Trophoblast cell (in vitro differentiated cells and primary cell): ENCODE measurements around the gene FAM43A.

ENCODE experiments used
- DNase-seq, 2 donors: peaks; one replicate each; pipeline ENCODE4 v3.0.0-alpha.2; 2016
- H2AFZ ChIP-seq: 2 replicates; pipeline ENCODE4 v1.6.1; 2013; ENCODE audit warnings: low read length, moderate library complexity, mild to moderate bottlenecking; ENCODE audit not compliant: insufficient read depth, poor library complexity
- H2AK5ac ChIP-seq: 2 replicates; pipeline ENCODE4 v1.6.1; 2013; ENCODE audit warnings: mild to moderate bottlenecking, low read length
- H2BK120ac ChIP-seq: 2 replicates; pipeline ENCODE4 v1.6.1; 2013; ENCODE audit warnings: low read length, mild to moderate bottlenecking, moderate library complexity; ENCODE audit not compliant: insufficient read depth, poor library complexity
- H2BK12ac ChIP-seq: 2 replicates; pipeline ENCODE4 v1.6.1; 2013; ENCODE audit warnings: mild to moderate bottlenecking, low read length, moderate library complexity
- H2BK5ac ChIP-seq: 2 replicates; pipeline ENCODE4 v1.6.1; 2013; ENCODE audit warnings: low read length, low read depth, moderate library complexity, mild to moderate bottlenecking; ENCODE audit not compliant: poor library complexity
- H3K14ac ChIP-seq: 2 replicates; pipeline ENCODE4 v1.6.1; 2013; ENCODE audit warnings: mild to moderate bottlenecking, low read length
- H3K18ac ChIP-seq: 2 replicates; pipeline ENCODE4 v1.6.1; 2013; ENCODE audit warnings: mild to moderate bottlenecking, low read length
- H3K23ac ChIP-seq: 2 replicates; pipeline ENCODE4 v1.6.1; 2013; ENCODE audit warnings: low read length
- H3K27ac ChIP-seq: 2 replicates; pipeline ENCODE4 v1.5.1; 2013; ENCODE audit warnings: low read depth, mild to moderate bottlenecking, inconsistent platforms, low read length, moderate library complexity
- H3K27me3 ChIP-seq: 2 replicates; pipeline ENCODE4 v1.6.1; 2013; ENCODE audit warnings: inconsistent platforms, mild to moderate bottlenecking, low read length, moderate library complexity; ENCODE audit not compliant: insufficient read depth
- H3K36me3 ChIP-seq, 2 experiments: 1 replicate in 1 of 2; 2 replicates in 1 of 2; pipeline ENCODE4 v1.6.1; 2013; ENCODE audit warnings: low read length in 2 of 2, mild to moderate bottlenecking in 2 of 2, moderate library complexity in 1 of 2; ENCODE audit not compliant: insufficient read depth in 2 of 2, control insufficient read depth in 1 of 2
- H3K4ac ChIP-seq: 2 replicates; pipeline ENCODE4 v1.6.1; 2013; ENCODE audit warnings: low read depth, mild to moderate bottlenecking, low read length, moderate library complexity
- H3K4me1 ChIP-seq, 2 experiments: 1 replicate in 1 of 2; 2 replicates in 1 of 2; pipeline ENCODE4 v1.6.1; 2013; ENCODE audit warnings: low read length in 2 of 2, mild to moderate bottlenecking in 2 of 2, moderate library complexity in 1 of 2; ENCODE audit not compliant: insufficient read depth in 2 of 2, control insufficient read depth in 1 of 2
- H3K4me2 ChIP-seq: 2 replicates; pipeline ENCODE4 v1.6.1; 2013; ENCODE audit warnings: inconsistent platforms, mild to moderate bottlenecking, low read length, moderate library complexity
- H3K4me3 ChIP-seq: 2 replicates; pipeline ENCODE4 v1.5.1; 2013; ENCODE audit warnings: mild to moderate bottlenecking, low read depth, low read length, inconsistent platforms
- H3K79me1 ChIP-seq: one replicate; pipeline ENCODE4 v1.6.1; 2013; ENCODE audit warnings: low read length
- H3K79me2 ChIP-seq: 2 replicates; pipeline ENCODE4 v1.6.1; 2013; ENCODE audit warnings: low read length, mild to moderate bottlenecking; ENCODE audit not compliant: control insufficient read depth, insufficient read depth, poor library complexity
- H3K9ac ChIP-seq: 2 replicates; pipeline ENCODE4 v1.6.1; 2013; ENCODE audit warnings: mild to moderate bottlenecking, low read length
- H3K9me3 ChIP-seq: 2 replicates; pipeline ENCODE4 v1.6.1; 2013; ENCODE audit warnings: low read depth, mild to moderate bottlenecking, control low read depth, inconsistent platforms, low read length; ENCODE audit not compliant: insufficient read depth
- H4K12ac ChIP-seq: 2 replicates; pipeline ENCODE4 v1.6.1; 2013; ENCODE audit warnings: low read depth, mild to moderate bottlenecking, low read length, moderate library complexity
- H4K8ac ChIP-seq: 2 replicates; pipeline ENCODE4 v1.6.1; 2013; ENCODE audit warnings: low read depth, mild to moderate bottlenecking, low read length, moderate library complexity
- H4K91ac ChIP-seq: one replicate; pipeline ENCODE4 v1.6.1; 2013; ENCODE audit warnings: low read depth, mild to moderate bottlenecking, low read length, moderate library complexity
- WGBS: extraction: QIAGEN DNeasy Blood & Tissue Kit; methylation state at CpG from one replicate; pipeline ENCODE4 v1.1.7; 2013; ENCODE audit warnings: missing lambda C conversion rate; ENCODE audit not compliant: insufficient read length, insufficient coverage; ENCODE audit errors: extremely low coverage; 5-methylcytosine and 5-hydroxymethylcytosine counted together

FAM43A gene

DNA sequence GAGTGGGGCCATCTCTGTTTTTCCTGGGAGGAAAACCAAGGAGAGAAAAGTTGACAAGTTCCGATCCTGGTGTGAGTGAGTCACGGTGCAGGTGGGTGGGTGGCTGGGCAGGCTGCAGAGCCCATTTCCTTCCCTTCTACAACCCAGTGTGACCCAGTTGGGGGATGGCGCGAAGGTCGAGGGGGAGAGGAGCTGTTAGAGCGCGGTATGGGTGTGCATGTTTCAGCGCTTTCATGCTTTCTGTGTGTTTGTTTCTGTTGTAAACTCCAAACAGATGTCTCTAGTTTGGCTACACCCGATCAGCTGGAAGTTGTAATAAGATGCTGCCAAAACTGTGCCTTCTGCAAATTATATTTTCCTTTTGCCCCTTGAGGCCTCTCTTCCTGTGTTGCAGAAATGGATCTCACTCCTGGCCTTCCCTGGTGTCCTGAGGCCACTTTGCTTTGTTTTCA is 3.8 kb downstream of the FAM43A start:
- H3K79me1 ChIP-seq: peaks cover 12% of the 10 kb centered on the region
- H2AFZ ChIP-seq: no peak overlapping the region
- peaks cover 4% of the 10 kb centered on the region for H3K9me3 ChIP-seq
- peak in 1 of 2 donors; percentile 33 for DNase-seq
- H3K36me3 ChIP-seq: no peaks in the 10 kb centered on the region
- H3K4me1 ChIP-seq: peaks cover 23 to 27% of the 10 kb centered on the region in 2 experiments
- H4K8ac ChIP-seq: no peak overlapping the region
- H4K91ac ChIP-seq: no peak overlapping the region
- peaks cover 4% of the 10 kb centered on the region for H3K79me2 ChIP-seq
- no peak overlapping the region for H3K9ac ChIP-seq
- peaks cover 23% of the 10 kb centered on the region for H3K27me3 ChIP-seq
- no CpG with 5 or more reads among the region's 9 CpGs for WGBS
- no peak overlapping the region for H4K12ac ChIP-seq
- no peak overlapping the region for H3K4me3 ChIP-seq
- no peak overlapping the region for H2BK5ac ChIP-seq
- H3K18ac ChIP-seq: no peak overlapping the region
- no peak overlapping the region for H3K4ac ChIP-seq
- H2AK5ac ChIP-seq: no peak overlapping the region
- no peak overlapping the region for H3K23ac ChIP-seq
- no peak overlapping the region for H2BK120ac ChIP-seq
- H3K14ac ChIP-seq: no peak overlapping the region
- no peak overlapping the region for H3K4me2 ChIP-seq
- no peak overlapping the region for H3K27ac ChIP-seq
- H2BK12ac ChIP-seq: no peak overlapping the region

DNA sequence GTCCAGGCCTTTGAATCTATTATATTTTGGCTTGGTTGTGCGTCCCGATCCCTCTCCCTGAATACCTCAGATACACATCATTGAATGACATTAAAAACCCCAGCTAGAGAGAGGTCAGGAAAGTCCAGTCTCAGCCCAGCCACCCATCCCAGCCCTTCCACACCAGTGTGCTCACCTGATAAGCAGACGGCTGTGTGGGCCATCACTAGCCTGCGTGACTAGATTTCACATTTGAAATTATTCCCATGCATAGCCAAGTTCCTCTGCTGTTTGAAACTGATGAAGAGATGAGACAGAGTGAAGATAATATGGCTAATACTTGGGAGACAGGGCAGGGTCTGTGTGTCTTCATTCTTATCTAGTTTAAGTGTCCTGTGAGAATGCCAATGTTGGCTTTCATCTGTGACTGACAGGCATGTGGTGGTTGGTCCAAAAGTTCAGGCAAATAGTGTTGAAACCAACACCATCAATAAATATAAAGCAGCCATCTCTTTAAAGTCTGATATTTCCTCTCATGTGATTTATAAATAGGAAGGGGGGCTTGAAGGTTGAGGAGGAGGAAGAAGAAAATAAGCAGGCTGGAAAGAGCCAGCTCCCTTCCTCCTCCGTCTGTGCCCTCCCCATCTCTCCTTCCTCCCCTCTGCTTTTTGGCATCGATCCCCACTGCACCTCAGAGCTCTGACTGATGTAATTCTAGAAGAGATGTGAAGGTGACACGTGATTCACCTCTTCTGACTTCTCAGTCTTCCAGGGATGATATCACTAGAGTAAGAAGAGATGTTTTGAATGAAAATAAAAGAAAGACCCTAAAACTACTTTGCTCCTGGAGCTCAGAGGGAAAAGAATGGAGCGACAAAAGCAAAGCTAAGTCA is 5.1 kb downstream of the FAM43A start:
- no peak overlapping the region for H2BK12ac ChIP-seq
- H2BK120ac ChIP-seq: no peak overlapping the region
- H3K18ac ChIP-seq: no peak overlapping the region
- no peak overlapping the region for H2AK5ac ChIP-seq
- peaks cover 23 to 26% of the 10 kb centered on the region in 2 experiments for H3K4me1 ChIP-seq
- no peak overlapping the region for H4K8ac ChIP-seq
- H3K36me3 ChIP-seq: no peaks in the 10 kb centered on the region
- H2BK5ac ChIP-seq: no peak overlapping the region
- H3K9me3 ChIP-seq: peaks cover 4% of the 10 kb centered on the region
- no peak overlapping the region for H3K27ac ChIP-seq
- H3K79me2 ChIP-seq: peaks cover 4% of the 10 kb centered on the region
- H3K9ac ChIP-seq: no peak overlapping the region
- DNase-seq: peak in 1 of 2 donors; percentile 62
- no peak overlapping the region for H3K14ac ChIP-seq
- no peak overlapping the region for H2AFZ ChIP-seq
- peaks cover 17% of the 10 kb centered on the region for H3K27me3 ChIP-seq
- peaks cover 12% of the 10 kb centered on the region for H3K79me1 ChIP-seq
- no peak overlapping the region for H4K12ac ChIP-seq
- no peak overlapping the region for H3K4me2 ChIP-seq
- no peak overlapping the region for H3K4ac ChIP-seq
- H4K91ac ChIP-seq: no peak overlapping the region
- WGBS: no CpG with 5 or more reads among the region's 8 CpGs
- H3K23ac ChIP-seq: no peak overlapping the region
- no peak overlapping the region for H3K4me3 ChIP-seq

DNA sequence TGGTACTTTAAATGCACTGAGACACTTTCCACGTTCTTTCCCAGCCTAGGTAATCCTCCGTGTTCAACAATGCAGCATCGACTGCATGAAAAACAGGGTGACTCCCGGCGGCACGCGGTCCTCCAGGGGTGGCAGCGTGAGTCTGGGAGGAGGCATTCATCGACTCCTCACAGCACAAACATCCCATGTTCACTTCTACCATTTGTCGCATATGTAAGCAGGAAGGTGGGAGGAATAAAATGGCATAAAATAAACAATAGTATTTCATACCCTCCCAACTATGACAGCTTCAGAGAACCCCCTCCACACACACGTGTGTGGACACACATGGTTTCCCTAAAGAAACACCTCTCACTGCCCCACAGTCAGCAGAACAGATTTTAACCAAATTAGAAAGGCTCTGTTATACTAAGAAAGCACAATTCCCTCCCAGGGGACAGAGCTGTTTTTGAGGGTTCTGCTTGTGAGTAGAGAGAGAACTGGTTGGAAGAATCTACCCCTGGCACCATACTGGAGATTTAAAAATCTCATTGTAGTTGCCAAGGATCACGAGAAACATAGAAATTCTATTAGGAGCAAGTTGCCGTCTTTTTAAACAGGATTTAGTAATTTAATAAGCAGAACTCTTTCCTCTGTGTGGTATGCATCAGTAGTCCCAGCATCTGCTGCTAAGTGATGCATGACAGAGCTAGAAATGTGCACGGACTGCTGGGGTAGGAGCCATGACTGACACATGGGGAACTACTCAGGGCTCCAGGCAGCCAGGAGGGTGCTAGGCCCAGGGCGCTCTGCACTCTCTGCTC is 6.0 kb downstream of the FAM43A start:
- Histone ChIP-seq H3K4me3 (no peak overlapping the region), H2AFZ (no peak overlapping the region), H3K79me2 (peaks cover 4% of the 10 kb centered on the region), H4K12ac (no peak overlapping the region), H3K79me1 (peaks cover 12% of the 10 kb centered on the region), H3K23ac (no peak overlapping the region), H3K27me3 (peaks cover 8% of the 10 kb centered on the region), H3K18ac (no peak overlapping the region), H3K4me1 (peaks cover 14 to 17% of the 10 kb centered on the region in 2 experiments), H4K91ac (no peak overlapping the region), H2BK5ac (no peak overlapping the region), H3K14ac (no peak overlapping the region), H4K8ac (no peak overlapping the region), H3K9ac (no peak overlapping the region), H3K36me3 (no peaks in the 10 kb centered on the region), H3K27ac (no peak overlapping the region), H3K4ac (no peak overlapping the region), H2AK5ac (no peak overlapping the region), H3K9me3 (peaks cover 5% of the 10 kb centered on the region), H3K4me2 (no peak overlapping the region), H2BK120ac (no peak overlapping the region), H2BK12ac (no peak overlapping the region)
- no CpG with 5 or more reads among the region's 15 CpGs for WGBS
- DNase-seq: peak in 1 of 2 donors; percentile 52

DNA sequence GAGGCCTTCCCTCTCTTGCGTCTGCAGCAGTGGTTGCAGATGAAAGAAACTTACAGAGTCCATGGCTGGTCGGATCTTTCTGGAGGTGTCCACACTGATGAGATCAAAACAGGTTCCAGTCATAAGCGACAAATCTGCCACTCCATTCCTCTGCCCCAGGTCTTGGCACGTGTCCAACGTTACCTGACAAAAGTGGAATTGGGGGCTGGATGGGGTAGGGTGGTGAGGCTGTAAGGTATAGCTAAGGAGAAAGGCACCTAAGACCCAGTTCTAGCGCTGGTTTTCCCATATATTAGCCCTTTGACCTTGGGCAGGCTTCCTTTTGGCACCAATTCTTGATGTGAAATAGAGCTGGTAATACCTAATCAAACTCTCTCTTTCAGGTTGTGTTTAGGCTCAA is 11.0 kb downstream of the FAM43A start:
- H3K36me3 ChIP-seq: no peaks in the 10 kb centered on the region
- H3K4ac ChIP-seq: no peak overlapping the region
- H2BK120ac ChIP-seq: no peak overlapping the region
- no peak overlapping the region for H3K14ac ChIP-seq
- H3K9ac ChIP-seq: no peak overlapping the region
- WGBS: no CpG with 5 or more reads among the region's 6 CpGs
- no peak overlapping the region for H3K27ac ChIP-seq
- no peak for DNase-seq
- no peak overlapping the region for H4K91ac ChIP-seq
- no peak overlapping the region for H4K8ac ChIP-seq
- no peak overlapping the region for H4K12ac ChIP-seq
- no peak overlapping the region for H3K4me2 ChIP-seq
- H3K79me2 ChIP-seq: no peaks in the 10 kb centered on the region
- H3K4me3 ChIP-seq: no peak overlapping the region
- H3K79me1 ChIP-seq: no peaks in the 10 kb centered on the region
- H2AK5ac ChIP-seq: no peak overlapping the region
- no peaks in the 10 kb centered on the region for H3K4me1 ChIP-seq
- no peak overlapping the region for H2BK5ac ChIP-seq
- no peak overlapping the region for H2AFZ ChIP-seq
- H3K9me3 ChIP-seq: peaks cover 1% of the 10 kb centered on the region
- no peaks in the 10 kb centered on the region for H3K27me3 ChIP-seq
- H3K18ac ChIP-seq: no peak overlapping the region
- H2BK12ac ChIP-seq: no peak overlapping the region
- no peak overlapping the region for H3K23ac ChIP-seq
